DMS 273 (cell line): Measurements from ENCODE around the gene FBXO21.

ENCODE experiments used
- DNase-seq: peaks from one replicate; lab custom pipeline; 2025; ENCODE audit not compliant: unreplicated experiment; lab: John Stamatoyannopoulos, UW

FBXO21 gene

DNA sequence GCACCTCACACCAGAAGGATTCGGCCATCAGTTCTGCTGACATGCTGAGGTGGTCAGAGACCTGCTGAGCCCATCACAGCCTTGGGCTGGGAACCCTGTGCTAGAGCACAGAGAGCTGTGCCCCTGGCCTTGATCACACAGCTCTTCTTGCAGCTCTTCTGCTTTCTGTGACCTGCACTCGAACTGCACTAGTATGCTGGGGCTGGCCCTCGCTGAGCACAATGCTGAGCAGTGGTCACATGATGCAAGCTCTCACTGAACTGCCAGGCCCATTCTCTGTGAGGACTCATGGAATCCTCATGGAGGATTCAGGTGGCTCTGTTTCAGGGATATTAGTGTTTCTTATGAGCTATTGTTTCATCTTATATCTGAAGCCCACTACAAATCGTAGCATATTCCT, 22.5 kb downstream of the FBXO21 start:
- no peak for DNase-seq

DNA sequence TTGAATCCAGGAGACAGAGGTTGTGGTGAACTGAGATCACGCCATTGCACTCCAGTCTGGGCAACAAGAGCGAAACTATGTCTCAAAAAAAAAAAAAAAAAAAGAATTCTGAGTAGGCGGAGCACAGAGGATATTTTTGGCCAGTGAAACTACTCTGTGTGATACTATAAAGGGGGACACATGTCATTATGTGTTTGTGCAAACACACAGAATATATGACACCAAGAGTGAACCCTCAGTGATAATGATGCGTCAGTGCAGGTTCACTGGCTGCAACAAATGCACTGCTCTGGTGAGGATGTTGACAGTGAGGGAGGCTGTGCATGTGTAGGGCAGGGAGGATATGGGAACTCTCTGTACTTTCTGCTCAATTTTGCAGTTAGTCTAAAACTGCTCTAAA, 24.2 kb downstream of the FBXO21 start:
- DNase-seq: no peak

DNA sequence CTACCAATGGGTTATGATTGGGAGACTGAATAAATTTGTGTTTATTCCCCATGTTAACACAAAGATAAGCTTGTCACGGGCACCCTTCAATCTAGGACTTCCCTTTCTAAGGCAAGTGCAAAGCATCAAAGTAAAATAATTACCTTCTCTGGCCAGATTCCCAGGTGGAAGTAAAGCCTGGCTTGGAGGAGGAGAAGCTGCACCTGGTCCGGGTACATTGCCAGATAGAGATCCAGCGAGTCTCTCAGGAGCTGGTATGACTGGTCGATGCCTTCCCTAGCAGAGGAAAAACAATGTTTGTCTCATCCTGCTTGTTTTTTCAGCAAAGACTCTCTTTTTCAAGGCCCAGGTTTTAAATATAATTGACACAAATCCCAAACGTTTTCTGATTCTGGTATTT, 24.9 kb downstream of the FBXO21 start:
- DNase-seq: no peak

DNA sequence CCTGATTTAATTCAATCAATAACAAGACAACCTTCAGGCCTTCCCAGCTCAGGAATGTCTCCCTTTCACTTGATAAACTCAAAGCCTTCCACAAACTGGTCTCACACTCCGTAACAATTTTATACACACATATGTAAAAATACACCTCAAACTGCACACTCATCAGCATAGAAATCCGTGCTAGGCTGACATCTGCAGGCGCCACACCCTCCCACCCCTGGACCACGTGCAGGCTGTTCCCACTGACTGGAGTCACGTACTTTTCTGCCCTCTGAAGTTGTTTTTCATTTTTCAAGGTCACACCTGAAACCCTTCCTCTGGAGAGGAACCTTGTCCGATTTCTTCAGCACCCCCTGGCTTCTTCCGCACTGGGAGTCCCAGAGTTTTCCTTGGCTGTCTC, 27.6 kb downstream of the FBXO21 start:
- DNase-seq: no peak

DNA sequence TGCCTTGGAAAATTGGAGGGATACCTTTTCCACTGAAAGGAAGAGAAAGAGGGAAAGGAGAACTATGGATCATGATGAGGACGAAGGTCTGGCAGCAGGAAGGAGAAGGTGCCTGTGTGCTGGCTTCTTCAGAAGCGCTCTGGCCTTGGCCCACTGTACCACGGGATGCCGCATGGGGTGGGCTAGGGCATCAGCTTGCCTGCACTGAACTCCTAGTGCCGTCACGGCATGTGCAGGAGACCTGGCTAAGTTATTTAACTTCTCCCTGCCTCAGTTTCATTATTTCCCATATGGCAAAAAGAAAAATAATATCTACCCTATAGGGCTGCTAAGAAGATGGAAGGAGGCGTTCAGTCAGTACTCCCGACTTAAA, 28.1 kb downstream of the FBXO21 start:
- DNase-seq: no peak

DNA sequence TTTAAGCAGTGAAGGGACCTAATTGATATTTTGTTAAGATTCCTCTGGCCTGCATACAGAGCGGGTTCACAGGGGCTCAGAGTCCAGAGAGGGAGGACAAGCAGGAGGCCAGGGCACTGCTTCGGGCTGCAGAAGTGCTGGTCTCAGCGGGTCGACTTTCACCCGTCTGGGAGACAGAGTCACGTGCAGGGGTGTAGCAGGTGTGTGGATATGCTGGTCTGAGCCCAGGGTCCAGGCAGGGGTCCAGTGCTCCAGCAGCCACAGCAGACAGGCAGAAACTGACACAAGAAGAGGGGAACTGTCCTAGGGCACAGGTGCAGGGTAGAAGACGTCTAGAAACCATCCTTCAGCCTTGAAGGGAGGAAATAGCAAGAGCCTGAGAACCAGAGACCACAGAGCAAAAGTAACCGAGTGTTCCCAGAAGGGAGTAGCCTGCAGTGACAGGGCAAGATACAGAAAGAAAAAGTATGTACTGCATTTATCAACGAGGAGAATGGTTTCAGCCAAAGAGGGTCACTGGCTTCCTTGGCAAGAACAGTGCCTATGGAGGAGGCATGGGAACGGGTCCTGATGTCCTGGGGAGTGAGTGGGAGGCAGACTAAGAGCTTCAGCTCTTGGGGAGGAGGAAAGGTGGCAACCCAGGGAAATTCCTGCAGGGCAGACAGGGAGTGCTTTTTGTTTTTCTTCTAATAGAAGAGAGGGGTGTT, 28.7 kb downstream of the FBXO21 start:
- no peak for DNase-seq

DNA sequence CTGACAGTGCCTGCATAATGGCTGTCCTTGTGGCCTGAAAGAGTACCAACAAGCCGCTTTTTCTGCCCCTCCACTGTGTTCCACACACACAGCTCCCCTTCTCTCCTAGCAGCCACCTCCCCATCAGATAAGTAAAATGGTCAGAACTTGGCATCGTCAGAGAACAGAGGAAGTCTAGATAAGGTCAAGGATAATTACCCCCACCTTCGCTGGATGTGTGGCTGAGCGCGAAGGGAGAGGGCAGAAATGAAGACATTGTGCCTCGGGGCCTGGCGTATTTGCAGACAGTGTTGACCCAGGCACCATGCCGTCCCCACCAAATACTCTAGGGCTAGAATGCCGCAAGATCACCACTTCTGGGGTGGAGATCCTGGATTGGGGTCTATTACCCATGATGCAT, 30.6 kb downstream of the FBXO21 start:
- DNase-seq: no peak

DNA sequence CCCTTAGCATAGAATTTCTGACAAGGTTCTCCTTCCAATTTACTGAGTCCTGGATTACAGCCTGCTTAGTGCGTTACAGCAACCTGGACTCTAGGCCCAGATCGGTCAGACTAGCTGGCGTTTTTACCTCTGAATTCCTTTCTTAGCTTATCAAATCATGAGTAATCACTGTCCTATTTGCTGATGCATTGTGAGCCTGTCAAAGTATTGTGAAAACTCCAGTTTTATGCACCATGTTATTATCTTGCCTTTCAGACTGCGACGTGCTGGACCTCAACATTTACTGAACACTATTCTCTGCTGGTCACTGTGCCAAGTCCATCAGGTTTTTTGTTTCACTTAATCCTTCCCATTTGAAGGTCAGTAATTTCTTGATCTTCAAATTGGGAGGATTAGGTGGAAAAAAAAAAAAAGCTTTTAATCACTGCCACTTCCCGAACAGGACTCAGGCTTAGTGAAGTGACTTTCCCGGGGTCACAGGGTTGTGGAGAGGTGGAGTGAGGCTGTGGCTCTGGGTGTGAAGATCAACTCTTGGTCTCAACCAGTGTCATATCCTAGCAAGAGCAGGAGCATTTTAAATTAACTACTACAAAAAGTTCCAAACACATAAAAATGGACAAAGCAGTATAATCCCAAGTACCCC, 31.2 kb downstream of the FBXO21 start:
- DNase-seq: no peak

DNA sequence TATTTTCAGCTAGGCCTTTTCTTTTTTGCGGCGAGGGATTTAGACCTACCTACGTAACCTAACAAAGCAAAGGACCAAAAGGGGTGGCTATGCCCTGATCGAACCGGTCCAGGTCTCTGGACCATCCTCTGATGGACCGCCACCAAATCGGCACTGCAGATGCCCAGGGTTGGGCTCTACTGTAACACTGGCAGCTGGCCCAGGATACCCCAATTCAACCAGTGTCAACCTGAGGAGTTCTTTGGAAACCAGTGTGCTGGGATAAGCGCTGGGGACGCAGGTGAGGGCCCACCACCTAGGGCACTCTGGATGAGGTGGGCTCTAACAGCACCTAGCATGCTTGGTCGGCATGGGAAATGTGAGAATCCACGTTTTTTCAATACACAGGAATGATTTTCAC, 32.2 kb downstream of the FBXO21 start:
- DNase-seq: no peak

DNA sequence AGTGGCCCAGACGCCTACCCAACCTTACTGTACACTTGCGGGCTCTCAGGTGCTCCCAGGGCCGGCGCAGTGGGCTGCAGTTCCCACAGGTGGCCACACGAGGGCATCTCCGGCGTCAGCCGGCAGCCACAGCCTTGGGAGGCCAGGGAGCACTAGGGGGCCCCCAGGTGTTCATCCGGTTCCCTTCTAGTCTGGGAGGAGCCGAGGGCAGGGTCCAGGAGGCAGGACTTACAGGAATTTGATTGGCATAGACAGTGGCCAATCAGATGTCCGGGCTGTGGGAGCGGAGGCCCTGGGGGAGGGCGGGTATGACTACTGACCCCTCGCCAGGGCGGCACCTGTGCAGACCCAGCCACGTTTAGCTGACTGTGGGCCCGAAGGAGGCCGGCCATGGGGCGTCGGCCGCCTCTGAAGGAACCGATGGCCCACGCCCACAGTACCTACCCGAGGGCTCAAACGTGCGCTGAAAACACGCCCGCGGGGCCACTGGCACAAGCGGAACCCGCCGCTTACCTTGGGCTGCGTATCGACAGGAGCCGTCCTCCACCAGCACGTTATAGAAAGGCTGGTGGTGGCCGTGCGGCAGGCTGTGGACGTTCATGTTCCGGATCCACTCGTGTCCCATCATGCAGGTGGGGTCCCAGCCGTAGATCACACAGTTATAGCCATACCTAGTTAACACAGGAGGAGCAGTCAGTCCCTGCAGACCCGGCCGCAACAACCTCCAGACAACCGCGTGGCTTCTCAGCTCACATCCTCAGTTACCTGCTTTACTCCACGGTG, 34.8 kb downstream of the FBXO21 start:
- DNase-seq: peak; percentile 81

DNA sequence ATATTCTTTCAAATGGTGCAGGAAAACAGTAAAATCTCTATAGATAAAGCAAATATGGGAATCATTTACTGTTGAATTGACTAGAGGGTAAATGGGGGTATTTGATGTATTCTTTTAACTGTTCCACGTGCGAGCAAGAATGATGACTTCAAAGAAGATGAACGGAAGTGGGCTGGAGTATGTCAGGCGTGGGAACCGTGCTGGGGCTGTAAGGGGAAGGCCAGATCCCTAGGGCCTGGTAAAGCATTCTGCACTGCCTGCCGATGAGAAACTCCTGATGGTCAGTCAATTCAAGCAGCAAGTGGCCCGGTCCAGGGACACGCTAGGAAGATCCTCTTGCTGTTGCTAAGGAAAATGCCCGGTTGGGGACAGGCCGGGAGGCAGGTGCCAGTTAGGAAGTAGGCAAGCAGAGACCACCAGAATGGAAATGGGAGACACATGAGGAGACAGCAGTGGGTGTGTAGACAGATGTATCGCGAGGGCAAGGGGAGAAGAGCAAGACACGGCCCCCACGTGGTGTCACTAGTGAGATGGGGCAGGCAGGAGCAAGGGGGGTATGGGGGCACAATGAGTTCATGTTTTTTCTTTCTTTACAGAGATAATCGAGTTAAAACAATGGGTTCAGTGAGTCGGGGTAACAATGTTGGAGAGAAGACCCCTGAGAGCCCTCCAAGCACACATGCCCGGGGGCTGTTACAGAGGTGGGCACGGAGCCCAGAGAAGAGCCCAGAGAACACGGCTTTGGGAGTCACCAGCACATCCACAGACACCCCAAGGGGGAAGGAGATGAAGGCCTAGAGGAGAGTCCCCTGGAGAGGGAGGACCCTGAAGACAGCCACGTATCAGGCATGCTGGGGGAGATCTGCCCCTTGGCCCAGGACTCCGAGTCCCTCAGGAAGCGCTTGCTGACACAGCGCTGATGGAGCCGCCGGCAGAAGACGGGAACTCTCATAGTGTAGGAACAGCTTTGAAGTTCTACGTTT, 37.2 kb downstream of the FBXO21 start:
- DNase-seq: no peak

DNA sequence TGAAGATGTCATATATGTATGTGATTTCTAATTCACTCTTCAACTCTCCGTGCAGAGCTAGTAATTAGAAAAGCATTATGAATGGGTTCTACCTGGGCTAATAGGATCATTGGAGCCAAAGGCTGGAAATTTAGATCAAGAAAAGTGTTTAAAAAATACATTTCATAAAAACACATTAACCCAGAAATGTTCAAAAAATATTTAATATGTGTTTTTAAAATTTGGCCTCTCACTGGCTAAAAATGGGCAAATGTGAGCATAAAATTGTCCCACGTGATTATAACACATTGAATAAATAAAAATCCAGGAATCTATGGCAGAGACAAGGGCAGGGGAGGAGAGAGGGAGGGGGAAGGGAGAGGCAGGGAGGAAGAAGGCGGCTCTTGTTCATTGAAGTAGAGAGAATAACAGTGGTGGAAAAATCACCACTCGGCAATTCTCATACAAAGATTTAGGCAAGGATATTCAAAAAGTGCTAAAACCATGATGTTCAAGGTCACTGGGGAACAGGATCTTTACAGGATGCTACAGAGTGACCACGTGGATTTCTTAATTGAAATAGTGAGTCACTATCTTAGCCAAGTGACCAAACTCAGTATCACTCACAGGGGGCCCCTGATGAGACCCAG, 38.8 kb downstream of the FBXO21 start:
- DNase-seq: no peak

DNA sequence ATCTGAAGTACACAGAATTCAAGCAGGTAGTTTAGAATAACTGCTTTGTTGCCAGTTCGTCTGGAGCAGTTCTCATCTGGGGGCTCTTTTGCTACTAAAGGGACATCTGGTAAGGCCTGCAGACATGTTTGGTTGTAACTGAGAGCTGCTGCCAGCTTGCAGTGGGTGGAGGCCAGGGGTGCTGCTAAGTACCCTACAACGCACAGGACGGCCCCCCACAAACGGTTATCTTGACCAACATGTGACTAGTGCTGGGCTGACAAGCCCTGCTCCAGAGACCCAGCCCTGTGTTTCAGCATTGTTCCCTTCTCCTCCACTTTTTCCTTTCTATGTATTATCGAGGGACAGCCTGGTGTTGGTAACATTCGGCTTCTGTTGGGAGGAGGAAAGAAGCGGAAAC, 40.8 kb downstream of the FBXO21 start:
- DNase-seq: no peak

DNA sequence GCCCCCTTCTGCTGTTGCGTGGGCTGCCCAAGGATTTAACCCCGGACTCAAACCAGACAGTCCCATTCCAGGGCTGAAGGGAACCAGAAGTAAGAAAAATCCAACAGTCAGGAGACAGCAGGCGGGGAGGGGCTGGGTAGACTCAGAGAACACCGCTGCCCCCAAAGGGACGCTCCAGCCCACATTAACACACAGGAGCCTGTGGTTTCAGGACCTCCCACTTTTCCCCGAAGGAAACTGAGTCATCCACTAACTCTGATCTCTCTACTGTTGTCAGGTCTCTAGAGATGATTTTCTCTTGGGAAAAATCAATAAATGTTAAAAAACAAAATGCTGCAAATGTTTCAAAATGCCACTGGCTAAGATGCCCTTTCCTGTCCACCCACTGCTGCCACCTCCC, 41.6 kb downstream of the FBXO21 start:
- no peak for DNase-seq

DNA sequence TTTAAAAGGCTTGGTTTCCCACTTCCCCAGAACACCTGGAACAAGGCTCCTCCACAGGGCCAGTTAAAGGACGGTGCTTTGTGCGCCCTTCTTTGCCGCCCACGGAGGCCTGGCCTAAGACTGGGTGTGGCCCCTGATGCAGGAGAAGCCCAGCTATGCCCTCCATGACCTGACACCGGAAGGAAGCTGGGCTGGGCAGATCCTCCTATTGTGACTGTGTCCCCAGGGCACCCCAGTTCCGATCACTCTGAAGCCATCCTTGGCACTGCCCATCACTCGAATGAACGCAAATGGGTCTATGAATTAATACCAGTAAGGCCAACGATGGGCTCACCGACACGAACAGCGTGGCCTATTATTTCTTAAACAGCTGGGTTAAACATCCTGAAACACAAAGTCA, 42.6 kb downstream of the FBXO21 start:
- no peak for DNase-seq

DNA sequence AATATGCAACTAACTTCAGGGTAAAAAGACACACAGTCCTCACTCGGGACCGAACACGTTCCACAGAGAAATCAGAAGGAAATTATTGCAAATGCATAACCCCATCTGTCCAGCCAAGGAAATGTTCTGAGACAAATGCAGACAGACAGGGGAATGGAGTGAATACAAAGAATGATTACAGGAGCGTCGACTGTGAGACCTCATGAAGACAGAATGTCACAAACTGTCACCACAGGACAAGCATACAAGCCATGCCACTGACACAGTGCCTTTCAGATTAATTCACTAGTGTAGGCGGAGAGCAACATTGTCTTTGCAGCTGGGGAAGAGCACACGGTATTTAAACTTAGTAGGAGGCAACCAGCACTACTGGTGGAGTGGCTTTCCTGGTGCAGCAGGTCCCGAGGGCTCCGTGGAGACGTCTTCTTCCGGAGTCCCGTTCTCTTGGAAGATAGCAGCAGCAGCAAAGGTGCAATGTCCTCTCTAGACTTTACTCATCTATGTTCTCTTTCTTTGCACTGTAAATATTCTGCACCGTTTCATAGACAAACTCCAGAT, 44.6 kb downstream of the FBXO21 start:
- no peak for DNase-seq

DNA sequence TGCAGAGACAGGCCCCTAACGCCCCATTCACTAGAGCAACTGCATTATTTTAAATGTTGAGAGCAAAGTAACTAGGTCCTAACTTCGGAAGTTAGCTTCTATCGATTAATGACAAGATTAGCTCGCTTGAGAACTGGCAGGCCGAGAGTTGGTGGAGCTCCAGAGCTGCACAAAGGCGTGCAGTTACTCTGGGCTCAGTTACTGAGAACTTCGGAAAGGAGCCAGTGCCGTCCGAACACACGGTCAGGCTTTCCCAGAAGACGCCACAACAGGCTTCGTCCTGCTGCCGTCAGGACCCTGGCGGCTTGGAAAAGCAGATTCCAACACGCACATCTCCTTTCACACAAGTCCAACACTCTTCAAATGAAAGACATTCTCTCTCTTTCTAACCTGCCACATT, 45.7 kb downstream of the FBXO21 start:
- DNase-seq: no peak

DNA sequence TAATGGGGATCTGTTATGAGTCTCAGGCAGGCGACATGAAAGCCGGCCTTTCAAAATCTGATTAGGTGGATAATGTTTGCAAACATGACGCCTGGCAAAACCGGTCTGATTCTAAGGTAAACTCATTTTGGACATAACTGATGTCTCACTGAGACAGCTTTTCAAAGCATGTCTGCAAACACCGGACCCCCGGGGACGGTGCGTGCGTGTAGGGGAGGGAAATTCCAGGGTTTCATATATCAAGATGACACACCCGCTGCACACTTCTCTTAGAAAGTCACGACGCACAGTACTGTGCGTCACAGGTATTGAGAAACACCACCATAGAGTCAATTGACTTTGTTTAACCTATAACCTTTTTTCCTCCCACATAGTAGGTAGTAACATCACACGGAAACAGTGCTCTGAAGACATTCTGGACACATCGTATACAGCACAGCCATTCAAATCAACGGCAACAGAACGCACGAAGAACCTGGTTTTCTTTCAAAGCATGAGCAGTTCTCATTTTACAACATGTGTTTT, 47.2 kb downstream of the FBXO21 start:
- DNase-seq: no peak

DNA sequence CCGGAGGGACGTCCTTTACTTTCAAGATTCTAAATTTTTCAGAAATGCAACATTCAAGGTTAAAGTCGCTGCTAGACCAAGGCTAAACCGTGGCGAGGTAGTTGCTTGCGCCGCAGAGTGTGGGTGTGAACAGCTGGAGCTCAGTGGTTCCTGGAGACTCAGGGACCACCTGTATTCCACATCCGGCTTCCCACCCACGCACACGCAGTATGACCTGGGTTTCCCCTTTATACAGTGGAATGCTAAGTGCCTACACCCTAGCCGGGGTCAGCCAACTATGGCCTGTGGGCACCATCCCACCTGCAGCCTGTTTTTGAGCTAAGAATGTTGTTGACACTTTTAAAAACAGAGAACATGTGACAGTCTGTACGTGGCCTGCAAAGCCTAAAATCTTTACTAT, 48.2 kb downstream of the FBXO21 start:
- DNase-seq: no peak
